ENCODE data around the gene SCUBE2.
A peak's percentile ranks its signal among the peaks of the same experiment; 100 is the strongest.

SCUBE2 gene

GRCh38 chr11:9091044-9091922 lies at the start of gene SCUBE2:
SCUBE2 (minus strand) TSS chr11:9091599; CDS start chr11:9091528, 71 bp downstream.
- DNase-seq, result no peak

DNA sequence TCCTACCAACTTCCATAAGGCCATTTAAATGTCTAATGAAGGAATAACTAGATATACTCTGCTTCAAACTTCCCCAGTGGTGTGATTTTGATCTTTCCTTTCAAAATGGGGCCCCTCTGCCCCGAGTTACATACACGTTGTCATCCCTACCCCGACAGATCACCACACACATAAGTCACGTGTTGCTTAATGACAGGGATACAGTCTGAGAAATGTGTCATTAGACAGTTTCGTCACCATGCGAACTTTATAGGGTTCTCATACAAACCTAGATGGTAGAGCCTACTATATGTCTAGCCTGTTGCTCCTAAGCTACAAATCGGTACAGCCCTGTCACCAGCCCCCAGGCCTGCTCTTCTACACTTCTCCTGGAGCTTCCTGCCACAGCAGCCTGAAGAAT lies 49.8 kb upstream of the SCUBE2 start:
- no peak for DNase-seq

GRCh38 chr11:9139628-9140357 lies 48.4 kb upstream of the SCUBE2 start:
- no peak for DNase-seq

- no peak for DNase-seq
Observed at GRCh38 chr11:9138612-9139579, 47.5 kb upstream of the SCUBE2 start.

DNA sequence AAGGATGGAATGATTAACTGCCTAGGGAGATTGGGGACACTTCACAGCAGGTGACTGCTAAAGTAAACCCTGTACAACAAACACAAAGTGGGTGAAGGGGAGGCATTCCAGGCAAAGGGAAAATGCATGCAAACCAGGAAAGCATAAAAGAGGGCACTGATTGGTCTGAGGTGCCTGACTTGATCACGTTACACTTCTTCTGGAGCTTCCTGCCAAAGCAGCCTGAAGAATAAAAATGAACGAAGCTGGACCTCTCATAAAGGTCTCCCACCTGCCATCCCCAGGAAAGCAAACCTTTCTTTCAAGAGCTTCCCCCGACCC lies 46.7 kb upstream of the SCUBE2 start:
- DNase-seq, result no peak

- DNase-seq, result peak; percentile 84
Observed at GRCh38 chr11:9137293-9138132, 46.1 kb upstream of the SCUBE2 start.

DNA sequence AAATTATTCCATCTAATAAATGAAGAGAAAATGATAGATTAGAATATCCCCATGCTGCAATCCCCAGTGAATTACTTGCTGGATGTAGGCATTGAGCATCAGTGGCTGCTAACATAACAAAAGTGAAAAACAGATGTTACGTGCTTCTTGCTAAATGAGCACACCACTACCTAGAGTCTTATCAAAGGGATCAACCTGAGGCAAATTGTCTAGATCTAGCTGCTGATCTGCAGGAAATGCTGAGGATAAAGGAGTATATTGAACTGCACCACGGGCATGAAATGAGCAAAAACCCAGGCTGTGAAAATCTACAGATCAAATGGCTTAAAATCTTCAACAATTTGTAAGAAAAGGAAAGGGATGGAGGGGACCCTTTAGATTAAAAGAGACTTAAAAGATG lies 45.3 kb upstream of the SCUBE2 start:
- no peak for DNase-seq

DNA sequence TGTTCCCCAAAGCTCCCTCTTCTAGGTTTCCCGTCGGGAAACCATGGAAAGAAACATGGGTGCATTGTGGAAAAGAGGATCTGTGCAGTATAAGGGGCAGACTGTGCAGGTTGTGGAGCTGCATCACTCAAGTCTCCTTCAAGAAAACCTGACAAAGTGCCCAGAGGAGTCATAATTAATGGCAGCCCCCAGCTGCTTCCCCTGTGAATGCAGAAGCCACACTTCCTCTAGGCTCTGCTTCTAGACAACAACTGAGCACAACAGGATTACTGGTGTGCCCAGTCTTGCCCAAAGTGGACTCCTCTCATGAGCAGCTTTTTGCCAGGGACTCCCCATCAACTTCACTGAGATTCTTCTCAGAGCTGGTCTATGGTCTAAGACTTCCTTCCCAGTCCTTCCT lies 42.6 kb upstream of the SCUBE2 start:
- DNase-seq, result no peak

GRCh38 chr11:9132203-9132878 lies 40.9 kb upstream of the SCUBE2 start:
- DNase-seq, result no peak

- peak; percentile 32 for DNase-seq
Observed at GRCh38 chr11:9130297-9130696, 38.9 kb upstream of the SCUBE2 start.

DNA sequence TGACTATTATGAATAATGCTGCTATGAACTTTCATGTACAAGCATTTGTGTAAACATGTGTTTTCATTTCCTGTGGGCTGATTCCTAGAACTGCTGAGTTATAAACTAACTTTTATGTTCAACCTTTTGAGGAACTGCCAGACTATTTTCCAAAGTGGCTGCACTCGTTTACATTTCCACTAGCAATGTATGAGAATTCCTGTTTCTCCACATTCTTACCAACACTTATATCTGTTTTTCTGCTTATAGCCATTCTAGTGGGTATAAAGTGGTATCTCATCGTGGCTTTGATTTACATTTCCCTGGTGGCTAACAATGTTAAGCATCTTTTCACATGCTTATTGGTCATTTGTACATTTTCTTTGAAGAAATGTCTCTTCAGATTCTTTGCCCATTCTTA lies 35.2 kb upstream of the SCUBE2 start:
- DNase-seq, result no peak

DNA sequence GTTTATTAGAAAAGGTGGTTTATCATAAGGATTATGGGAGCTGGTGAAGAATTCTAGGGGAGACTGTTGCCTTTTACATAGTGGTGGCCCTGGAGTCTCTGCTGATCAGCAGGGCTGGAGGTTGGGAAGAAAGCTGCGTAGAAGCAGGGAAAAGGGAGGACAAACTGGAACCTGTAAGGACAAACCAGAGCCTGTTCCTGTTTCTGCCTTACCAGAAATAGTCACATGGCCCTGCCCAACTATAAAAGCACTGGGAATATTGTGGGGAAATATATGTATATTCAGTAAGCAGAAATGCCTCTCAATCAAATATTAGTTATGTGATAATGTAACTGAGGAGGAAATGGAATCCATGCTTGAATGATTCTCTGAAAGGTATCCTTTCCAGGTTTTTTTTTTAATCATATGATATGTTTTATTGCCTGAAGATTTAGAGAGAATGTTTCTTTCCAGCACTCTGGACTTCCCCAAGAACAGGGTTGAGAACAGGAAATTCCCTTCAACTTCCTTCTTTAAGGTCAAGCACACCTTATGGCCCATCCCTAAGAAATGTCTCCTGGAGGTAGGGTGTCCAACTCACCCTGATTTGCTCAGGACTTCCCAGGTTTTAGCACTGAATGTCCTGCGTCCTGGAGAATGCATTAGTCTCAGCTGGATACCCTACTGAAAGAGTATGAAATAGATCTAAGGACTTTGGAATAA lies 33.9 kb upstream of the SCUBE2 start:
- no peak for DNase-seq

- DNase-seq, result peak; percentile 70
Observed at GRCh38 chr11:9123595-9124304, 32.4 kb upstream of the SCUBE2 start.

DNA sequence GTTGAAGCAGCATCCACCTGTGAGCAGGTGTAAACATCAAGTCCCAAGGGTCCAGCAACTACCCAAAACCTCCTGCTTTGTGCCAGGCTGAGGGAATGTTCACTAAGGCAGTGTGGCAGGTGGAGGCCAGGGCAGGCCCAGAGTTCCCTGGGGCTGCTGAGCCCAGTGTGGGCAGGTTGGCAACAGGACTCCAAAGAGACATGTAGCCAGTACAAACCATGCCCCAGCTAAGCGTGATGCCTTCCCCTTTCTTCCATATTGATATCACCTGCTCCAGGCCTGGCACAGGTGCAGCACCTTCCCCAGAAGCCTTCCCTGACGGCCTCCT lies 30.0 kb upstream of the SCUBE2 start:
- no peak for DNase-seq

DNA sequence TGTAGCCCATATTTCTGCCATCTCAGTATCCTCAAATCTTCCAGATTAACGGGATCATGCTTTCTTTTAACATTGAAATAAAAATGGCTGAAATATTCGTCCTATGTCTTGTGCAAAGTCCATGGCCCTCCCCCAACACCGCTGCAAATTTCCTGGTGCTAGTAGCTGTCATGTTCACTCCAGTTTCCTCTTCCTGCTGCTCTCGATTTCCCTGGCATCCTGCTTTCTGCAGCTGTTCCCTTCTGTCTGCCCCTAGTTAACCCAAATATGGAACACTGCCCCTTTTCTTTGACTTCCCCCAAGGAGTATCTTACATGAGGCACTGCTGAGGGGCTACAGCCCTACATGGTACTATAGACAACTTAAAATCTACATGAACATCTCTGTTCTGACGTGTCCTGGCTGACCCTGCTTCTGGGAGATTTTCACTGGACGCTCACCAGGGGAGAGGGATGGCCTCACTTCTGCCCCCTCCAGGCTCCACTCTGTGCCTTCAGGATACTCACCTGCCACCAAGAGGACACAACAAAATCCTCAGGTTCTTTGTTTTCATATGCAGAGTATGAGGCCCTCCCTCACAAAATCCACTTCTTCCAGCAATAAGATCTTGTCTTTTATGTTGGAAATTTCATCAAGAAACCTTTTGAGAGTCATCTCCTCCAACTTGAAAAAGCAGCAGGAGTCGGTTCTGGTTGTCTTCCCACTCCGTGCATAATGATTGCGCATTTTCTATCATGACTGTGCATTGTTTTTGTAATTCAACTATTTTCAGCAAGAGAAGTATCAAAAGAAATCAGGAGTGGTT lies 29.5 kb upstream of the SCUBE2 start:
- DNase-seq, result peak; percentile 12

DNA sequence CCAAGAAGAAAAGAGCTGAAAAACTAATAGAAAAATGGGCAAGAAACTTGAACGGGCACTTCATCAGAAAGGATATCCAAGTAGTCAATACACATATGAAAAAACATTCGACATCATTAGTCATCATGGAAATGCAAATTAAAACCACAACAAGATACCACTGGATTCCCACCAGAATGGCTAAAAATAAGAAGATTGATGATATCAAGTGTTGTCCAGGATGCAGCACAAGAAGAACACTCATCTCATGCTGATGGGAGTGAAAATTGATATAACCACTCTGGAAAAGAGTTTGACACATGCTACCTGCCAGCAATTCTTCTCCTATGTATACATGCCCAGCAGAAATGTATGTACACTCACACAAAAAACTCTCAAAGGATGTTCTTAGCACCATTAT lies 26.9 kb upstream of the SCUBE2 start:
- peak; percentile 20 for DNase-seq

DNA sequence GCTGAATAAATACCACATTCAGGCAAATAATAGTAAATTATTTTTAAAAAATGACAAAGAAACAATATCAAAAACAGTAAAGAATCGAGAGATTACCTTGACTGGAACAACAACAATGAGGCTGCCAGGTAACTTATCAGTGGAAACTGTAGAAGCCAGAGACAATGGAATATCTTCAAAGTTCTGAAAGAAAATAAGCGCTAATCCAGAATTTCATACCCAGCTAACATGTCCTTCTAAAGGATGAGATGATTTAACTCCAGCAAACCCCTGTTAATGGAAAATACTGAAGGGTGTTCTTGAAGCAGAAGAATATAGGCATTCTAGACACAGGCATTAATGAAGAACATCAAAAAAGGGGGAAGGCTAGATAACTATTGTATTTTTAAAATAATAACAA lies 20.7 kb upstream of the SCUBE2 start:
- DNase-seq, result no peak

DNA sequence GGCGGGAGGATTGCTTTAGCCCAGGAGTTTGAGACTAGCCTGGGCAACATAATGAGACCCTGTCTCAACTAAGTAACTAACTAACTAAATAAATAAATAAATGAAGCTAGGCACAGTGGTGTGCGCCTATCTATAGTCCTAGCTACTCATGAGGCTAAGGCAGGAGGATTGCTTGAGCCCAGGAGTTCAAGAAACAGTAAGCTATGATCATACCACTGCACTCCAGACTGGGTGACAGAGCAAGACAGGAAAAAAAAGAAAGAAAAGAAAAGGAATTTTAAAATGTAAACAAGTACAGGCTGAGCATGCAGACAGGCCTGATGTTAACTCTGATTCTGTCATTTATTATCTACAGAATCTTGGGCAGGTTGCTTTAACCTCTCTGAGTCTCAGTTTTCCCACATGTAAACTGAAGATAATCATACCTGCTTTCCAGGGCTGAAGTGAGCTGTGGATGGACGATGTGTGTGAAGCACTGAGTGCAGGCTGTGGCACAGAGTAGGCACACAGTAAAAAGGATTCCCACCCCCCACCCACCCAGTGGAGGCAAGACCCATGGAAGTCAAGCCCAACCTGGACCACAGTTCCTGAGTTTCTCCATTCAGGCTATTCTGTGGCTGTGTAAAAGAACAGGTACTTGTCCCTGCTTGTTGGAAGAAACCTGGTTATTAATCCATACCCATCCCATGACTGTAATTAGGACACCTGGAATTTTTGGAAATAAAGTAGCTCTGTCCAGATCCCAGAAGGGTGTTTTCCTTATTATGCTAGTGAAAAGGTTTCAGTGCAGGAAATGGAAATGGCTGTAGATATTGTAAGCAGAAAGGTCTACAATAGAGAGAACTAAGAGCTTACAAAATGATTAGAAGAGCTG lies 18.7 kb upstream of the SCUBE2 start:
- no peak for DNase-seq

DNA sequence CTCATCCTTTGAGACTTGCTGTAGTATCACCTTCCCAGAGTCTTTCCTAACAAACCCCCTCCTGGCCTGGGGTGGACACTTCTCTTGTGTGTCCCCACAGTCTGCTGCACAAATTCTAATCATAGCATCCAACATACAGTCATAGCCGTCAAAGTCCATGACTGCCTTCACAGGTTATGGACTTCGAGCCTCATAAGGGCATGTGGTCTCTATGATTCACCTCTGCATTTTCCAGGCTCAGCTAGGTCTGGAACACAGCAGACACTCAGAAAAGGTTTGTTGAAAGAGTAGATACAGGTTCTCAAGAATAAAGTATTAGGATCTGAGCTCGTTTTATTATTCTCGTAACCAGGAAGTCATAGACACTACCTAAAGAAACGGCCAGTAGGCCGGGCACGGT lies 13.2 kb upstream of the SCUBE2 start:
- no peak for DNase-seq

Measured in OCI-M1 (cell line).